G401 (cell line): Measurements from ENCODE around the gene TNFRSF13B. TPM values are rescaled to one million over a fixed set of nuclear protein-coding genes. Genes with fewer than 3 reads are reported as not detected.
"Not testable (repeated sequence)": the region's sequence is repeated elsewhere in the genome, so short reads cannot be mapped to it uniquely, and the experiment has no call there.

ENCODE experiments used
- DNase-seq: peaks from one replicate; pipeline ENCODE4 v3.0.0-alpha.2; 2015; ENCODE audit warnings: low spot score
- in situ Hi-C: cut with HindIII; loops from 2 replicates; pipeline ENCODE4 v1.10.0; 2016; ENCODE audit warnings: low sequenced_read_pairs, mixed read lengths
- total RNA-seq: library from RNA; depleted of rRNA; stranded (reverse); fragments of >200 nt; shearing (Covaris generic); gene quantifications from 2 replicates; pipeline ENCODE4 v1.2.3, GENCODE V29; 2014; rRNA removed

The TNFRSF13B gene
- total RNA-seq = not detected in 2 replicates

DNA sequence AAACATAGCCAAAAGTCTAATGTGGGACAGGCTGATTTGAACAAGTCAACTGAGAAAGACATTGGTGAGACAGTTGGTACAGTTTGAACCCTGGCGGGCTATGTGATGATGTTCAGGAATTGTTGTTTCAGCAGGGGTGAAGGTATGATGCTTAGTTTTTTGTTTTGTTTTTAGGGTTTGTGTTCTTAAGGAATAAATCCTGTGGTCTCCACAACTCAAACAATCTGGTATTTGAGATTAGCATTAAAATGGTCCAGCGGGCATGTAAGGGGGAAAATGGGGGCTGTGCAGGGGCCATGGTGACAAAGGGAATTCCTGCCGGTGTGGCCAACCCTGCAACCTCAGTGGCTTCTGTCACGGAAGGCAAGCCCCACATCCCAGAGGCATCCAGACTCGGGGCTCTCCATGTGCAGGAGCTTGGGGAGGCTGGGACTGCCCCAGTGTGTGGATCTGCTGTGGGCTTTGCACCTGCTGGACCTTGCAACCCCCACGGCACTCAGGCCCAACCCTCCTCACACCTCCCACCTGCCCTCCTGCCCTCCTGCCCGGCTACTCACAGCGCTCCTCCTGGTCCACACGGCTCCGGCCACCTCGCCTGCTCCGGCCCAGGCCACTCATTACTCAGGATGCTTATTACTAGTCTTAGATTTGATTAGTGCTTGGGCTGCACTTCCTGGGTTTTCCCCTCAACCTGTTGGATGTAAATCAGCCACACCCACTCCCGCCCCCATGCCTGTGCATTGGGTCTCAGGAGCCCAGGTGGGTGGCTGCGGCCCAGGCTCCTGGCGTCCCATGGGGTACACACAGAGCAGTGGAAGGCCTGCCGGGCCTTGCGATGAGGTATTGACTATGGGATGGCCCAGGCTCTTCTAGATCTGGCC, at the start of gene TNFRSF13B:
Gene TNFRSF13B (minus strand): TSS at position 661 of the 881 bp plus-strand sequence. CDS start 43 bp downstream, at position 618.
- in situ Hi-C loops = no loop called here
- no peak for DNase-seq

DNA sequence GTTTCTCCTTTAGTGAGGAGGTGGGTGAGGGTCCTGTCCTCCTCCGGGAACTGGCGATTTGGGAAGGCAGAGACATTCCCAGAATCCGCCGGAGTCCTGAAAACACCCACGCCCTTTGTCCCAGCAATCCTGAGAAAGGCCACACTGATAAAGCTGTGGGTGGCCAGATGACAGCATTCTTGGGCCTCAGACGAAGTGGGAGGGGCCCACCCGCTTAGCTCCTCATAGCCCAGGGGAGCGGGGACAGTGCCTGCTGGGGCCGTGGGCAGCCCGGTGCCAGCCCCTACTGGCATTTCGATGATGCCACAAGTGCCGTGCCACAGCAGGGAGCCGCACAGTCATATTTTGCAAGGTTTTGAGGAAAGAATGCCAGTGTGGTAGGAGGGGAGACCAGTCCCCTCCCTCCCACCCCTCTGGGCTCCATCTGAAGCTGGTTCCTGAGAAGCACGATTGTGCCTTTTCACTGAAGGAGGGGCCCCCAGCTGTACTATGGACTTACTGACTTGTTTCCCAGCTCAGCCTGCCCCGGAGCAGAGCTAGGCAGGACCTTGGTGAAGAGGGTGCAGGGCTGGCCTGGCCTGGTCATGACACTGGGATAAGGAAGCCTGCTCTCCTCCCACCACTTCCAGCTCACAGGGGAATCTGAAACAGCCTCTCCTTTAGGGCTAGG, 49.4 kb upstream of the TNFRSF13B start:
- no peak for DNase-seq
- in situ Hi-C loops = no loop called here

GRCh38 chr17:17020821-17021193, 48.9 kb upstream of the TNFRSF13B start:
- DNase-seq = no peak
- in situ Hi-C loops = no loop called here

DNA sequence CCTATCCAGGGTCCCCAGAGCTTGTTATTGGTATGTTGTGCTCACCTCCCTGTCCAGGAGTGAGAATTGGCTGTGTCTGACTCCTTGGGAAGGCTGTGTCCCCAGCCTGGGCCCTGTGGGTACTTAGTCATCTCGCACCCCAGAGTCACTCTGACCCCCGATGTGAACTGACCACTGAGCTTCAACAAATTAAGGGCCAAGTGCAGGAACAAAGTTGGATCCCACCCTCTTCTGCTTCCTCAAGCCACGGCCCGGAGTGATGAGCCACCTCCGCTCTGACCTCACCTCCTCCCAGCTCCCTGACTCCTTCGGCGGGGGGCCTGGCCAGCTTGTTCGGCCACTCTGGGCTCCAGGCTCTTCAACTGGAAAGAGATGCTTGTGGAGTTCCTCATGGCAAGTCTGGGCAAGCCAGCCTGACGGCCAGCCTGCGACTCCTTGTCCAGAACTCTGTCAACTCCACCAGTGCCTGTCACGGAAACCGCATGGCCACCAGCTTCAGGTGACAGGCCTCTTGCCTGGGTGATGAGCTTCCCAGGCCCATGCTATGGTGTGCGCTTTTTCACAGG, 48.1 kb upstream of the TNFRSF13B start:
- DNase-seq = no peak
- in situ Hi-C loops = no loop called here

DNA sequence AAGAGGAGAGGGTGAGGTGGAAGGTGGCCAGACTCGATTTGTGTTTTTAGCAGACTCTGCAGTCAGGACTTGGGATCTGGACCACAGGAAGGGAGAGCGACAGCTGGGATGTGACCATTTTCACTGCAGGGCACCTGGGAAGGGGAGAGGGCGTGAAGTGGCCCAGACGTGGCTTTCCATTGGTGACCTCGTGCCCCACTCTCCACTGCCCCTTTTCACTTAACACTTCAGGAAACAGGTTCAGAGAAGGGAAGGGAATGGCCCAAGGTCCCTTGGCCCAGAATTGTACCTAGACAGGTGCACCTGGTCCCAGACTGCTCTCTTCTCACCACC, 47.5 kb upstream of the TNFRSF13B start:
- in situ Hi-C loops = no loop called here
- no peak for DNase-seq

GRCh38 chr17:17018612-17019429, 46.9 kb upstream of the TNFRSF13B start:
- no peak for DNase-seq
- in situ Hi-C loops = no loop called here

- DNase-seq = no peak
- in situ Hi-C loops = no loop called here
Measured at GRCh38 chr17:17018021-17018441, 46.1 kb upstream of the TNFRSF13B start.

DNA sequence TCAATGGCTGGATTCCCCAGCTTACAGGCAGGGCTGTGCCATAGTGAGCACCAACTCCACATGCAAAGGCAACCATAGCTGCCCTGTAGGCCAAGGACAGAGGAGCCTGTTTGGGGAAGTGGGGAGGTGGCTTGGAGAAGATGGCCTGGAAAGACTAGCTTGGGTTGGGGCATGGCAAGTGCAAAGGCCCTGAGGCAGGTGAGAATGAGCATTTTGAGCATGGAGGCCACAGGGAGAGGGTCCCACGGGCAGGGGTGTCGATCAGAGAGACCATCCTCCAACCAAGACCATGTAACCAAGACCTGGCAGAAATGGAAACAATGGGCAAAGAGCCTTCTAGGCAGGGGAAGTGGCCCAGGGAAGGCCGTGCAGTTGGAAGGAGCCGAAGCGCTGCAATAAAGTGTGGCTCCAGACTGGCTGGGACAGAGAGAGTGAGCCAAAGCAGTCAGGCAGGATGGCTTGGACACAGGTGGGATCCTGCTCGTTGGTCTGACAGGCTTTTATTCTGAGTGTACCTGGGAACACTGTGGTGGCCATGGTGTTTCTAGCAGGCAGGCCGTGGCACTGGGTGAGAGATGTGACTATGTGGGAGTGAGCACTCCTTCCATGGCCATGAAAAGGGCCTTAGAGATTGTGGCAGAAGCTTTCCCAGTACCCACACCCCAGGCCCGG, 45.6 kb upstream of the TNFRSF13B start:
- in situ Hi-C loops = no loop called here

GRCh38 chr17:17016199-17017197, 44.6 kb upstream of the TNFRSF13B start:
- DNase-seq, in situ Hi-C loops: not testable (repeated sequence)

More for the DNA sequence above, 45.6 kb upstream of the TNFRSF13B start:
- no peak for DNase-seq

DNA sequence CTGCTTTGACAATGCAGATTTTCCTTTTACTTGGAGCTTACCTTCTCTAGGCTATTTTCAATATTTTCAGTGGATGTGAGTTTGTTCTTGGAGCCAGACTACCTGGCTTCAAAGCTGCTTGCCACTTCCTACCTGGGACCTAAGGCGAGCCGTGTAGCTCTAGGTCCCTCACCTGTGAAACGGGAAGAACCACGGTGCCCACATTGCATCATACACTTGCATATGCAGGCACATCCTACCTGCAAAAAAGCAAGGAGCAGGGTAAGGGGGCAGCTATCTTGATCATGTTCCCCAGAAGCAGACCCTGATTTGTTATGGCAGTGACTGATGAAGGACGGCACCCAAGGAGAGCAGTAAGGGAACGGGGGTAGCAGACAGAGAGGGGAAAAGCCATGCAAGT, 43.3 kb upstream of the TNFRSF13B start:
- DNase-seq = no peak
- in situ Hi-C loops = no loop called here

GRCh38 chr17:17014748-17015124, 42.8 kb upstream of the TNFRSF13B start:
- in situ Hi-C loops, DNase-seq: not testable (repeated sequence)

GRCh38 chr17:17013828-17014747, 42.2 kb upstream of the TNFRSF13B start:
- DNase-seq, in situ Hi-C loops: not testable (repeated sequence)

- DNase-seq, in situ Hi-C loops: not testable (repeated sequence)
Measured at GRCh38 chr17:17011043-17011907, 39.4 kb upstream of the TNFRSF13B start.

GRCh38 chr17:17010545-17011034, 38.7 kb upstream of the TNFRSF13B start:
- in situ Hi-C loops, DNase-seq: not testable (repeated sequence)

DNA sequence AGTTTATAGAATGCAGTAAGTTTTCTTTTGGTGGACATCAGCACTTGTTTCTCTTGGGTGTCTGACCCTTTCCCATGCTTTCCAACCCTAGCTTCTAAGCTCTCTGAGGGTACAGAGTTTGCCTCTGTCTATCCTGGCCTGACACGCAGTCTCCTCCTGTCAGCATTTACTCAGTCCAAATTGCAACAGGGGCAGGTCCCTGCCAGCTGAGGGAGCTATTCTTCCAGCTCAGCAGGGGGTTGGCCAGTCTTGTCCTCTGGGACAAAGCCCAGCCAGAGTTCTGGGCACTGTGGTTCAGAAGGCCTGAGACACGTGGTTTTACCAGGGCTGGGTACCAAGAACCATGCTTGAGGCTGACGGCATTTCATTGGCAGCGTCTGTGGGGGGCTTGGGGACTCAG, 38.1 kb upstream of the TNFRSF13B start:
- DNase-seq, in situ Hi-C loops: not testable (repeated sequence)
